CD4-positive, alpha-beta T cell treated with Interleukin-6 at 100 ng/mL for 8 hours (primary cell): ENCODE data around the gene GPR179.

Experiments used
- DNase-seq: peaks from one replicate; pipeline ENCODE4 v3.0.0-alpha.2; 2020; ENCODE audit warnings: mixed read lengths, low spot score

Gene GPR179

GRCh38 chr17:38342886-38343607 is 709 bp downstream of the GPR179 start:
- DNase-seq: no peak

DNA sequence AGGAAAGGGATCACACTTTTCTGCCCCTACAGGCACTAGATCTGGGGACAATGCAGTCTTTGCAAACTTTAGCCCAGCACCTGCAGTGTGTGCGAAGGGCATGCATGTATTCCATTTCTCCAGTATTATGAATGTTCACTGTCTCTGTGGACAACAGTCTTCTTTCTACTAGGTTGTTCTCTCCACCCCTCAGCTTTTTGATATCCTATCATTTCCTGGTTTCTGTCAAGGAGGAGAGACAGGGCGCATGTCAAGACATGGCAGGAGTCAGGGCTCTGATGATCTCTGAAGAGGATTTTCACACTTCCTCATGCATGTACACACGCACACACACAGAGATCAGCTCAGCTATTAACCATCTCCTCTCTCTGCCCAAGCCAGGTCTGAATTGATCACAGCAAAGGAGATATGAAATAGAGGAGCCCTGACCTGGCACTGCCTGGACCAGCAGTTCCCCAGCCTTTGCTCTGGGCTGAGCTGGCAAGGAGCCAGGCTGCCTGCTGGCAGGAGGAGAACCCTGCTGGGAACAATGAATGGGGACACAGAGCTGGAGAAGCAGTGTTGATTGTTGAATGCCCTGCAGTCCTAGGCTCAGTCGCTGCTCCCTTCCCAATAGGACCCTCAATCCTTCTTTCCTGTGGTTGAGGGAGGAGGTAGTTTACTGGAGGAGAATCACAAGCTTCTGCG is 2.6 kb downstream of the GPR179 start:
- DNase-seq: no peak

DNA sequence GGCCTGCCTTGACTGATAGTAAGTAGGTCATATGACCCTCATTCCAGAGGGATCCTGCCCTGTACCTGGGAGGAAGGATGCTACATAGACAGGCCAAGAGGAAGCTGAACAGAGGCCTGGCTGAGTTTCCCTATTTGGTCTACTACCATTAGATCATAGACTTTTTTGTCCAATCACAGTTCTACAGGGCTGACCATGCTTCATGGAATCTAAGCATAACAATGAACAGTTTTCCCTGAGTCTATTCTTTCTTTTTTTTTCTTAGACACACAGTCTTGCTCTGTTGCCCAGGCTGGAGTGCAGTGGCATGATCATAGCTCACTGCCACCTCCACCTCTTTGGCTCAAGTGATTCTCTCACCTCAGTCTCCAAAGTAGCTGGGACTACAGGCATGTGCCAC is 3.9 kb downstream of the GPR179 start:
- no peak for DNase-seq

GRCh38 chr17:38338535-38338934 is 5.2 kb downstream of the GPR179 start:
- no peak for DNase-seq

GRCh38 chr17:38338053-38338452 is 5.7 kb downstream of the GPR179 start:
- no peak for DNase-seq

DNA sequence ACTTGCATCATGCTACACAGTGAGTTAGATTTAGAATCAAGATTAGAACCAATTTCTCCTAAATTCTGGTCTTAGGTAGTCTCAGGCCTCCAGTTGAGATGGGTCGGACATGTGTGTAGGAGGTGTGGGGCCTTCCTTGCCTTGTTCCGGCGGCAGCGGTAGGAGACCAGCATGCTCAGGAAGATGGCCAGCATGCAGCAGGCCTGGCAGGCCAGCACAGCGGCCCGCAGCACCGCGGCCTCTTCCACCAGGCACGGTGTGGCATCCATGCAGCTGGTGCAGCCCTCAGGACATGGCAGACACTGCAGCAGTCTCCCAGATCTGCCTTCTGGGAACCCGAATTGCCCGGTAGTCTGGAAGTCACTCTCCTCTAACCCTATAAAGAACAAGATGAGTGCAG is 6.9 kb downstream of the GPR179 start:
- DNase-seq: no peak

DNA sequence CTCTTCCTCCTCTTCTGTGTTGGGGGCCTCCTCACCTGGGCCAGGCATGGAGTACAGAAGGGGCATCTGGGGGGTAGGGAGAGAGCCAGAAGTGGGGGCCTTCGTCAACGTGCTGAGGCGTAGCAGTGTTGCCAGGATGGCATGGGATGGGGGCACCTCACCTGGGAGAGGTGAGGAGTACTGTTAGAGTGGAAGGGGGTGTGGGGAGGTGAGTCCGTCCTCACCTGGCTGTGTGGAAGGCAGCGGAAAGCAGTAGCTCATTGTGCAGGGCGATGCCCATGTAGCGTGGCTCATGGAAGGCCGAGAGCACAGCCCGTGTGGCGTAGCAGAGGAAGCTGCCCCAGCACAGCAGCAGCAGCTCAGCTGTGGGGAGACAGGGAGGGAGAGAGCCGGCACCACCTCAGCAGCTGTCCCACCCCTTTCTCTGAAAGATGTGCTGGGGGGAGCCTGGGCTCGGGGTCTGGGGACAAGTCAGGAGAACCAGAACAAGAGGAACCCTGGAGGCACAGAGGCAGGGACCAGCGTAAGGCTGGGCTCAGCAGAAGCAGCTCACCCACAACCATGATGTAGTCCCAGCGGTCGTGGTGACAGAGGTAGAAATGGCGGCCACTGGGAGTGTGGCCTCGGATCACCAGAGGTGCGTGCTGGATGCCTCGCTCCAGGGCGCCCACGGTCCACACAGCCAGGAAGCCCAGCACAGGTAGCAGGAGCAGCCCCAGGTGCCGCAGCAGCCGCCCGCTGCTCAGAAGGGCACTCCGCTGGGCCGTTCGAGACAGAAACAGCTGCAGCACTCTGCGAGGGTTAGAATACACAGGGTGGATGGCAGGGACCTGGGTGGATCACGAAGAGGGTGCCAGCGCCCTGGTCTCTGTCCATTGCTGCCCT is 9.0 kb downstream of the GPR179 start:
- no peak for DNase-seq

GRCh38 chr17:38333635-38334295 is 10.0 kb downstream of the GPR179 start:
- DNase-seq: peak; percentile 16

- DNase-seq: no peak
Measured at GRCh38 chr17:38332735-38333134, 11.0 kb downstream of the GPR179 start.

DNA sequence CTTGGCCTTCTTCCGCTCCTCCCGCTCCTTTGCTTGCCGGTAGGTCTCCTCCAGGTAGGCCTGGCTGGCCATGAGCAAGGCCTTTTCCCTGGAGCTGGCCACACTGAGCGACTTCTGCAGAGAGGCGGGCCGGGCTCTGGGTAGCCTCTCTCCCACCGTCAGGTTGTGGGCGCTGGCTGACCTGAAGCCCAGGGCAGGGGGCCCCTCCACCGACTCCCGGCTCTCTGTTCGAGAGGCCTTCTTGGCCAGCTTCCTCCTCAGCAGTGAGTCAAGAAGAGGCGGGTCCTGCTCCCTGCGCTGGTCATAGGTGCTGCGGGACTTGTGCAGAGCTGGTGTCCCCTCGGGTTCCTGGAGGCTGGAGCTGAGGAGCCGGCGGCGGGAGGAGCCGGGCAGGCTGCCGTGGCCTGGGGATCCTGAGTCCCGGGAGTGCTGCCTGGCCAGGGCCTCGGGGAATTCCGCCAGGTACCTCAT is 12.8 kb downstream of the GPR179 start:
- DNase-seq: no peak

GRCh38 chr17:38329808-38330730 is 13.7 kb downstream of the GPR179 start:
- DNase-seq: no peak

- DNase-seq: no peak
Measured at GRCh38 chr17:38329284-38329683, 14.5 kb downstream of the GPR179 start.

GRCh38 chr17:38328620-38329019 is 15.1 kb downstream of the GPR179 start:
- no peak for DNase-seq

DNA sequence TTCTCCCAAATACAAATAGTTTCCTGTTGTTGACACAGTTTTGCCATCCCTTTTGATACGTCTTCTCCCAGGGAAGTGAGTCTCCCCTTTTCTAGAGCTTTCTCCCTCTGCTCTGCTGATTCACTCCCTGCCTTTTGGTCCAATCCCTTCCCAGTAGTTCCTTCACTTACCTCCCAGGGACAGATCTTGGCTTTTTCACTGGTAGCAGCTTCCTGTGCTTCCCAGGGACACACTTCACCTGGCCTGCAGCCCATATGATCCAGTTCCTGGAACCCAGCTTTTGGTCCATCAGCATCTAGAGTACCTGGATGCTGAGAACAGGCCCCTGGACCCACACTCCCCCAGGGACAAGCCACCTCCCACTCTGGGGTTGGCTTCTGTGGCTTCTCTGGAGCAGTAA is 15.8 kb downstream of the GPR179 start:
- DNase-seq: no peak

GRCh38 chr17:38326996-38327792 is 16.6 kb downstream of the GPR179 start:
- DNase-seq: no peak

- no peak for DNase-seq
Measured at GRCh38 chr17:38325221-38325851, 18.4 kb downstream of the GPR179 start.

- DNase-seq: no peak
Measured at GRCh38 chr17:38324772-38325171, 19.0 kb downstream of the GPR179 start.

DNA sequence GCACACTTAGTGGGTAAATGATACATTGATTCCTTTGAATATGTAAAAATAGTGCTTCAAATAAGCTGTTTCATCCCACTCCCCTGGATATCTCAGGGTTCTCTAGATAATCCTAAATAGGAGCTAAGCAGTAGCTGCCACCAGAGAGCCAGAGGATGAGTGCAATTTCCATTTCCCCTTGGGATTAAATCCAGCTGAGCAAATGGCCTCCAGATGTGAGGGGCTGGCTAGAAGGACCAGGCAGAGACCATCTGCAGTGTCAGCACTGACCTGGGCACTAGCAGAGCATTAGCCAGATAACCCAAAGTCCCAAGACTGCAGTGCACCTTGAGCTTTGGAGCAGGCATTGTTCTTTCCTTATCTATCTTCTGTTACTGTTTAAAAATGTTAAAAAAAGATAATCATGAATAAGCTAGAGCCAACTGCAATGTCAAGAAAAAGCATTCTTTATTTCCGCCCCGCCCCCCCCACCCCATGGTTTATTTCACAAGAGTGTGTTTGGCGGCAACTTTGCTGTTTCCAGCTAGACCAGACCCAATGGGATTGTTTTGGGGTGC is 19.5 kb downstream of the GPR179 start:
- DNase-seq: no peak

DNA sequence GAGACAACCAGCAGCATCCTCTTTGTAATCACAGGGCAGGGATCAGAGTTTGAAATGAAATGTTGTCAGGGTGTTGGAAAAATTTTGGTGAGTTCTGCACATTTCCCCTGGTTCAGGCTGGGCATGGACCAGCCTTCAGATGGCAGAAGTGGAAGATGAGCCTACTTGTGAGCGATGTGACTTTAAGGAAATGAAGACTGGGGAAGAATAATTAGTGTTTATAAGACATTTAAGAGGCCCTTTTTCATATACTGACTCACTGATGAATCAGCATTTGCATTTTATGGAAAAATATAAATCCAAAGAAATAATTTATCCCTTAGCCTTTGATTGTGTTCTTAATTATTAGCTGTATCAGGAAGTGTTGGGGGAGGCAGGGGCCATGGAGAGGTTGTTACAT is 20.9 kb downstream of the GPR179 start:
- no peak for DNase-seq
